ENCODE data around the gene CACNA2D1.

Gene CACNA2D1

GRCh38 chr7:81926154-81926553 is 517.4 kb downstream of the CACNA2D1 start:
- DNase-seq, result no peak

DNA sequence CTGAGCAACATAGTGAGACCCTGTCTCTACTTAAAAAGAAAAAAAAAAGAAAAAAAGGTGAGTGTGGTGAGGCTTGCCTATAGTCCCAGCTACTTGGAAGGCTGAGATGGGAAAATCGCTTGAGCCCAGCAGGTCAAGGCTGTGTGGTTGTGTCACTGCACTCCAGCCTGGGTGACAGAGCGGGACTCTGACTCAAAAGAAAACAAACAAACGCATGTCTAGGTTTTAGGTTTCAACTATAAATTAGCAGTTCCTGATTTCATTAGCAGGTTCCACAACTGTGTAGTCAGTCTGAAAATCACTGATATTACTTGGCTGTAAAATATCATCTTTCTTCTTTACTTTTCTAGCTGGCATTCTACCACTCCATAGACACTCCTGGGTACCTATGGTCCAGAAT is 518.0 kb downstream of the CACNA2D1 start:
- DNase-seq, result no peak

DNA sequence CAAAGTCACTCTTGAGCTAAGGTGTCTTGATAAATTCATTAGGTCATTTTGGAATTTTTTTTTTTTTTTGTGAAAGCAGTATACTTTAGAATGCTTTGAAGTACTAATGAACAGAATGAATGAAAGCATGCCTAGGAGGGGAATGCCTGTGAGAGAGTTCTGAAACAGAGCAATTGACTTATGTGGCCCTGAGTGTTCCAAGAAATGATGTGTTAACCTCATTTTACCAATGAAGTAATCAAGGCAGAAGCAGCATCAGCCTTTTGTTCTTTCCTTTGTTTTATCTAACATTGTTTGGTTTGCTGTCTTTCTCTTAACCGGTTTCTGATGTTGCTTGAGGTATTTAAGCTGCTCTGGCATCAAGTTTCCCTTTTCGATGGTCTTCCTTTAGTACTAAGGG is 519.1 kb downstream of the CACNA2D1 start:
- DNase-seq, result no peak

- no peak for DNase-seq
These were observed 524.1 kb downstream of the CACNA2D1 start for GRCh38 chr7:81919494-81919893.

DNA sequence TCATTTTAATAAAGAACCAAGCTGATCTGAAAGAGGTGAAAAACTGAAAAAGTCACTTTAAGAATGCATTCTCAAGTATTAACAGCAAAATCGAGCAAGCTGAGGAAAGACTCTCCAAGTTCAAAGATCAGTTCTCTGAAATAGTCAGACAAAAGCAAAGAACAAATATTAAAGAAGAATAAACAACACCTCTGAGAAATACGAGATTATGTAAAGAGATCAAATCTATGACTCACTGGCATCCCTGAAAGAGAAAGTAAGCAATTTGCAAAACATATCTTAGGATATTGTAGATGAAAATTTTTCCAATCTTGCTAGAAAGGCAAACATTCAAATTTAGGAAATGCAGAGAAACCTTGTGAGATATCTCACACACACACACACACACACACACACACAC is 535.4 kb downstream of the CACNA2D1 start:
- DNase-seq, result no peak

DNA sequence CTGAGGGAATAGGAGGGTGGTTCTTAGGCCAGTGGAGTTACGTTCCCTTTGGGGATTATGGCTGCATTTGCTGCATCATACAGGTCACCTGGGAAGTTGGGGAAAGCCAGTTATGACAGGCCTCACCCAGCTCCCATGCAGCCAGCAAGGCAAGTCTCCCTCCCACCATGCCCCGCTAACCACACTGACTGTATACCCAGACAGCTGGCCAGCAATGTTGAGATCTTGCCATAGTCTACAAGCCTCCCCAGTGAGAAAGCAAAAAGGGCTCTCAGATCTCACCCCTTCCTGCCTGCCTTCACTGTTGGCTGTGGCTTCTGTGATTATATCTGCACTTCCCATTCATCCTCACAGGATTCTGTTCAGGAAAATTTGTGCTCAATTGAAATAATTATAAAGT is 540.5 kb downstream of the CACNA2D1 start:
- DNase-seq, result no peak

DNA sequence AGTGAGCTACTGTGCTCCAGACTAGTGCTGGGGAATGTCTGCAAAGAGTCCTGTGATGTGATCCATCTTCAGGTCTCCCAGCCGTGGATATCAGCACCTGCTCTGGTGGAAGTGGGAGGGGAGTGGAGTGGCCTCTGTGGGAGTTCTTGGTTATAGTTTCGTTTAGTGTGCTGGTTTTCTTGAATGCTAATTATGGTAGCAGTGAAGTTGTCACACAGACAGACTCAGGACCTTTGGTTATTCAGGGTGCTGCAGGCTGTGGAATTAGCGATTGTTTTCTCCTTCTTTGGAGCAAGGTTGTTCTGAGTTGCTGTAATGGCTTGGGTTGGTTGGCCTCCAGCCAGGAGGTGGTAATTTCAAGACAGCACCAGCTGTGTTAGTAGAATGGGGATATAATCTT is 541.0 kb downstream of the CACNA2D1 start:
- no peak for DNase-seq

All from activated CD4-positive, alpha-beta T cell treated with anti-CD3 and anti-CD28 coated beads for 48 hours (primary cell).